CD4-positive, alpha-beta T cell treated with Interleukin-21 for 1 hour (primary cell): ENCODE measurements around the gene GRHL1.
"Not testable (repeated sequence)": the region's sequence is repeated elsewhere in the genome, so short reads cannot be mapped to it uniquely, and the experiment has no call there.

Experiments
- DNase-seq: peaks from one replicate; pipeline ENCODE4 v3.0.0-alpha.2; 2020

Gene GRHL1

GRCh38 chr2:9951522-9952285, at the start of gene GRHL1:
GRHL1 (plus strand) TSS chr2:9951693; CDS start chr2:9951834, 141 bp downstream.
- DNase-seq, result peak; percentile 95

- DNase-seq, result no peak
These were observed 46.1 kb upstream of the GRHL1 start for GRCh38 chr2:9905413-9905812.

GRCh38 chr2:9907402-9907801, 44.1 kb upstream of the GRHL1 start:
- no peak for DNase-seq

GRCh38 chr2:9908639-9909038, 42.9 kb upstream of the GRHL1 start:
- no peak for DNase-seq

GRCh38 chr2:9909106-9909505, 42.4 kb upstream of the GRHL1 start:
- DNase-seq, result no peak

GRCh38 chr2:9910699-9911098, 40.8 kb upstream of the GRHL1 start:
- no peak for DNase-seq

- DNase-seq, result no peak
These were observed 39.0 kb upstream of the GRHL1 start for GRCh38 chr2:9912468-9912867.

- no peak for DNase-seq
These were observed 37.0 kb upstream of the GRHL1 start for GRCh38 chr2:9914384-9915065.

- no peak for DNase-seq
These were observed 33.2 kb upstream of the GRHL1 start for GRCh38 chr2:9918275-9918674.

- DNase-seq, result no peak
These were observed 32.0 kb upstream of the GRHL1 start for GRCh38 chr2:9919512-9919911.

GRCh38 chr2:9927020-9927419, 24.5 kb upstream of the GRHL1 start:
- not testable (repeated sequence) for DNase-seq

- no peak for DNase-seq
These were observed 14.2 kb upstream of the GRHL1 start for GRCh38 chr2:9937258-9937657.

- DNase-seq, result no peak
These were observed 13.5 kb upstream of the GRHL1 start for GRCh38 chr2:9937968-9938367.

GRCh38 chr2:9939587-9940485, 11.7 kb upstream of the GRHL1 start:
- no peak for DNase-seq

- DNase-seq, result no peak
These were observed 10.1 kb upstream of the GRHL1 start for GRCh38 chr2:9941196-9941995.

- DNase-seq, result no peak
These were observed 9.5 kb upstream of the GRHL1 start for GRCh38 chr2:9941996-9942390.

GRCh38 chr2:9944330-9944758, 7.1 kb upstream of the GRHL1 start:
- no peak for DNase-seq

GRCh38 chr2:9945596-9945995, 5.9 kb upstream of the GRHL1 start:
- no peak for DNase-seq

GRCh38 chr2:9946076-9946475, 5.4 kb upstream of the GRHL1 start:
- DNase-seq, result no peak

GRCh38 chr2:9946818-9947217, 4.7 kb upstream of the GRHL1 start:
- DNase-seq, result no peak

- DNase-seq, result no peak
These were observed 2.8 kb upstream of the GRHL1 start for GRCh38 chr2:9948721-9949120.

GRCh38 chr2:9949239-9949991, 2.1 kb upstream of the GRHL1 start:
- no peak for DNase-seq
